ENCODE results near the gene OR7C2.

DNA sequence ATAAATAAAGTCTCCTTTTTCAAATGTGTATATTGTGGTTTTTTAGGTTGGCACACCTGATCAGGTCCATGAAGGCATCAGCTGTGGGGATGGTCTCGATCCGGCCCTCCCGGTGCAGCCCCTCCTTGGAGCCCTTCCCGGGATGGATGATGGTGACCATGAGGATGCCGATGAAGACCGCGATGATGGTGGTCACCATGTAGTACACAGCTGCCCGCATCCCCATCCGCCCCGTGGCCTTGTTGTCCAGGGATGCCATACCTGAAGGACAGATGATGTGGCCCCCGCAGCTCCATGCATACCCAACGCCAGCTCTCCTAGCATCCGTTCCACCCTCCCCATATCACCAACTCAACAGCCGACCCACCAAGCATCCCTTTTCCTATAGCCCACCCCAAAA lies 27.0 kb downstream of the OR7C2 start:
- TF ChIP-seq, protein P1, sequence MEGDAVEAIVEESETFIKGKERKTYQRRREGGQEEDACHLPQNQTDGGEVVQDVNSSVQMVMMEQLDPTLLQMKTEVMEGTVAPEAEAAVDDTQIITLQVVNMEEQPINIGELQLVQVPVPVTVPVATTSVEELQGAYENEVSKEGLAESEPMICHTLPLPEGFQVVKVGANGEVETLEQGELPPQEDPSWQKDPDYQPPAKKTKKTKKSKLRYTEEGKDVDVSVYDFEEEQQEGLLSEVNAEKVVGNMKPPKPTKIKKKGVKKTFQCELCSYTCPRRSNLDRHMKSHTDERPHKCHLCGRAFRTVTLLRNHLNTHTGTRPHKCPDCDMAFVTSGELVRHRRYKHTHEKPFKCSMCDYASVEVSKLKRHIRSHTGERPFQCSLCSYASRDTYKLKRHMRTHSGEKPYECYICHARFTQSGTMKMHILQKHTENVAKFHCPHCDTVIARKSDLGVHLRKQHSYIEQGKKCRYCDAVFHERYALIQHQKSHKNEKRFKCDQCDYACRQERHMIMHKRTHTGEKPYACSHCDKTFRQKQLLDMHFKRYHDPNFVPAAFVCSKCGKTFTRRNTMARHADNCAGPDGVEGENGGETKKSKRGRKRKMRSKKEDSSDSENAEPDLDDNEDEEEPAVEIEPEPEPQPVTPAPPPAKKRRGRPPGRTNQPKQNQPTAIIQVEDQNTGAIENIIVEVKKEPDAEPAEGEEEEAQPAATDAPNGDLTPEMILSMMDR (IDR thresholded peaks at IDR 0.05; ENCODE audit: control extremely low read depth in 1 of 3, insufficient read depth in 1 of 3, low read depth in 1 of 3, low read length in 3 of 3) = no peak
- TF ChIP-seq KDM1A (IDR thresholded peaks at IDR 0.05; ENCODE audit: borderline replicate concordance, low read length) = no peak
- TF ChIP-seq EP300 (IDR thresholded peaks at IDR 0.05; ENCODE audit: borderline replicate concordance in 1 of 2, low read depth in 2 of 2, low read length in 2 of 2) = no peak
- TF ChIP-seq HDAC2 (IDR thresholded peaks at IDR 0.05; ENCODE audit: borderline replicate concordance in 1 of 2, low read depth in 2 of 2, low read length in 2 of 2) = no peak
- no peak for TF ChIP-seq CEBPB (IDR thresholded peaks at IDR 0.05; ENCODE audit: low read depth, low read length)
- no peak for TF ChIP-seq RAD21 (IDR thresholded peaks at IDR 0.05 in 1 of 2, conservative IDR thresholded peaks at IDR 0.05 in 1 of 2; ENCODE audit: low read depth in 2 of 2, low read length in 2 of 2)
